K562 (cell line): ENCODE measurements around the gene HMG20B. TPM values are rescaled to one million over a fixed set of nuclear protein-coding genes. Genes with fewer than 3 reads are reported as not detected.

Experiments
- ATAC-seq: fragments of 200-7000 bp; cut with Tn5 transposase; 3 replicates; pipeline ENCODE4 v1.9.1; 2020; ENCODE audit warnings: moderate library complexity
- BruUV-seq: library from RNA; stranded (reverse); fragments of 400-500 nt; replicated peaks from 2 replicates; lab custom pipeline; 2021; lab: Mats Ljungman, UMichigan
- CTCF ChIA-PET: fragments of 300-600 bp; formaldehyde crosslinking; extraction: SDS; loops from one replicate; lab custom pipeline; 2021; ENCODE audit warnings: low intra/inter-chr PET ratio; lab: Yijun Ruan, JAX
- POLR2A ChIA-PET: fragments of 300-600, 350-650 bp; sonication (Branson Sonifier 250); formaldehyde crosslinking; extraction: SDS; loops from one replicate; lab custom pipeline; 2021; ENCODE audit warnings: antibody characterized with exemption, inconsistent platforms; lab: Yijun Ruan, JAX
- DNase-seq, 4 experiments: peaks; one replicate each; pipeline versions ENCODE4 v3.0.0 to v3.0.0-alpha.2; 2011 to 2018; ENCODE audit warnings: low spot score in 3 of 4, mixed read lengths in 3 of 4; ENCODE audit errors: extremely low read depth in 1 of 4
- FAIRE-seq: peaks from 2 replicates; lab custom pipeline; 2011; peaks lifted over from hg19 to GRCh38; lab: Jason Lieb, UNC
- H2AFZ ChIP-seq: 2 replicates; pipeline ENCODE4 v1.6.0; 2011; ENCODE audit warnings: low read depth, low read length, control low read depth, inconsistent platforms
- H3K27ac ChIP-seq: fragments of 200-600 bp; 3 replicates; pipeline ENCODE4 v1.8.0; 2011; ENCODE audit warnings: low read depth, mild to moderate bottlenecking, control low read depth, inconsistent platforms, low read length, moderate library complexity, mixed read lengths; ENCODE audit errors: extremely low read depth
- H3K27me3 ChIP-seq, 2 experiments: fragments of 300-600 bp in 1 of 2; 2 replicates in 1 of 2; 3 replicates in 1 of 2; pipeline versions ENCODE4 v1.6.0 to v1.8.0; 2011; ENCODE audit warnings: inconsistent platforms in 2 of 2, low read length in 2 of 2, mild to moderate bottlenecking in 1 of 2, mixed read lengths in 1 of 2, moderate library complexity in 1 of 2; ENCODE audit not compliant: control insufficient read depth in 2 of 2, insufficient read depth in 2 of 2
- H3K36me3 ChIP-seq: fragments of 300-600 bp; 3 replicates; pipeline ENCODE4 v1.8.0; 2011; ENCODE audit warnings: mild to moderate bottlenecking, low read length, inconsistent platforms; ENCODE audit not compliant: control insufficient read depth, insufficient read depth
- H3K4me1 ChIP-seq, 2 experiments: fragments of 200-600 bp in 1 of 2; replicated peaks in 1 of 2; 2 replicates in 1 of 2; 3 replicates in 1 of 2; pipeline versions ENCODE4 v1.5.1 to v1.8.0; 2011; ENCODE audit warnings: inconsistent platforms in 2 of 2, low read length in 2 of 2, mild to moderate bottlenecking in 1 of 2, mixed read lengths in 1 of 2, moderate library complexity in 1 of 2; ENCODE audit not compliant: control insufficient read depth in 2 of 2, insufficient read depth in 2 of 2
- H3K4me2 ChIP-seq: 2 replicates; pipeline ENCODE4 v1.6.1; 2011; ENCODE audit warnings: low read length, control low read depth, inconsistent platforms, mixed read lengths; ENCODE audit not compliant: insufficient read depth
- H3K4me3 ChIP-seq: fragments of 200-600 bp; sonication (generic), shearing (Covaris generic); 2 replicates; pipeline ENCODE4 v1.5.1; 2016; ENCODE audit warnings: control low read depth, inconsistent platforms
- H3K79me2 ChIP-seq: fragments of 200-600 bp; 3 replicates; pipeline ENCODE4 v1.8.0; 2011; ENCODE audit warnings: low read length, inconsistent platforms; ENCODE audit not compliant: control insufficient read depth, insufficient read depth
- H3K9ac ChIP-seq, 2 experiments: 2 replicates each; pipeline versions ENCODE4 v1.6.0 to v1.6.1; 2011; ENCODE audit warnings: low read depth in 2 of 2, low read length in 2 of 2, control low read depth in 1 of 2, inconsistent platforms in 1 of 2, mild to moderate bottlenecking in 1 of 2, mixed read lengths in 1 of 2; ENCODE audit not compliant: insufficient read depth in 1 of 2
- H3K9me1 ChIP-seq: one replicate; pipeline ENCODE4 v1.6.0; 2011; ENCODE audit warnings: inconsistent platforms, mild to moderate bottlenecking, low read length, moderate library complexity; ENCODE audit not compliant: control insufficient read depth, insufficient read depth
- H3K9me3 ChIP-seq: replicated peaks from 2 replicates; pipeline ENCODE4 v1.5.1; 2011; ENCODE audit warnings: low read depth, low read length, inconsistent platforms; ENCODE audit not compliant: control insufficient read depth, insufficient read depth
- H4K20me1 ChIP-seq: replicated peaks from 2 replicates; pipeline ENCODE4 v1.6.1; 2011; ENCODE audit warnings: low read length, inconsistent platforms, mixed read lengths; ENCODE audit not compliant: control insufficient read depth, insufficient read depth
- MTA2 ChIP-seq: fragments of 450-650 bp; IDR thresholded peaks from 2 replicates; pipeline ENCODE4 v1.6.1; 2016; ENCODE audit warnings: low read depth
- NONO ChIP-seq, 2 experiments: fragments of 200-400 bp in 1 of 2; fragments of 450-650 bp in 1 of 2; formaldehyde crosslinking in 1 of 2; IDR thresholded peaks; 2 replicates each; pipeline ENCODE4 v1.6.1; 2017; ENCODE audit warnings: low read depth in 2 of 2, mild to moderate bottlenecking in 2 of 2, moderate library complexity in 2 of 2, low read length in 1 of 2
- POLR2G ChIP-seq: fragments of 200-400 bp; formaldehyde crosslinking; IDR thresholded peaks from 2 replicates; pipeline ENCODE4 v1.6.1; 2017; ENCODE audit warnings: low read depth, mild to moderate bottlenecking, antibody characterized with exemption, low read length, moderate library complexity
- WGBS: fragments of 100-300 bp; shearing (Covaris generic); methylation state at CpG from one replicate; pipeline ENCODE4 v1.1.6; 2016; ENCODE audit warnings: low coverage, mixed read lengths; ENCODE audit not compliant: insufficient coverage; ENCODE audit errors: missing lambda C conversion rate; 5-methylcytosine and 5-hydroxymethylcytosine counted together
- in situ Hi-C: fragments of 300-500 bp; cut with MboI; formaldehyde crosslinking; loops from 4 replicates; pipeline ENCODE4 v1.15.0; 2018; ENCODE audit warnings: inconsistent platforms, mixed read lengths
- intact Hi-C: fragments of 100-400 bp; cut with micrococcal nuclease; formaldehyde crosslinking; loops from 2 replicates; pipeline ENCODE4 v1.14.2; 2022
- polyA plus RNA-seq, 8 experiments: library from polyadenylated mRNA; depleted of rRNA in 4 of 8; stranded (reverse) in 5 of 8; unstranded in 3 of 8; fragments of >200 nt; fragmentation: Nextera tagmentation in 2 of 8; fragmentation: Illumina TruSeq in 1 of 8; extraction: Ambion mirVana in 2 of 8; extraction: Trizol in 1 of 8; gene quantifications; 2 replicates each; pipeline versions ENCODE4 v1.2.1 to v1.2.3, GENCODE V29; 2011 to 2014; ENCODE audit warnings: inconsistent platforms in 1 of 8, missing spikeins in 1 of 8
- total RNA-seq, 7 experiments: library from RNA; depleted of rRNA in 6 of 7; stranded (reverse); fragments of >200 nt in 6 of 7; fragmentation: Illumina TruSeq in 2 of 7; extraction: Trizol in 2 of 7; gene quantifications; 2 replicates each; pipeline versions ENCODE4 v1.2.1 to v1.2.3, GENCODE V29; 2011 to 2021; ENCODE audit warnings: low replicate concordance in 1 of 7

Gene HMG20B
- total and polyA plus RNA-seq, 9 of the 15 experiments (the other 6 are each of a cell fraction or from before 2014, with no cell fraction given) = 0.35 to 172 (median 38.6) TPM

- in situ Hi-C loops = no loop called here
- Histone ChIP-seq H3K79me2 (peaks cover 21% of the 10 kb centered on the region), H3K4me3 (no peak overlapping the region)
Observed at GRCh38 chr19:3620817-3621547, 48.2 kb downstream of the HMG20B start.

GRCh38 chr19:3621689-3622088, 48.9 kb downstream of the HMG20B start:
- no peak for DNase-seq
- H3K9me1 ChIP-seq = no peaks in the 10 kb centered on the region
- ATAC-seq = no peak
- H3K27me3 ChIP-seq = no peaks in the 10 kb centered on the region
- H3K27ac ChIP-seq = no peak overlapping the region
- H3K4me2 ChIP-seq = no peak overlapping the region
- no peak for TF ChIP-seq MTA2
- 94% methylated on average over 12 of the region's 15 CpGs for WGBS
- no peak overlapping the region for H2AFZ ChIP-seq
- BruUV-seq = no TSS peak
- POLR2A ChIA-PET = interaction anchor here (0.6 to 1.0 kb wide), 4 partner anchors 10 to 66 kb away, joined by 3 read pairs; partner anchors contain the start of gene GIPC3
- intact Hi-C loops = no loop called here
- peaks cover 66% of the 10 kb centered on the region; the same call in 1 of the 3 replicates for H3K36me3 ChIP-seq
- peaks cover 28% of the 10 kb centered on the region for H3K79me2 ChIP-seq
- peaks cover 4 to 72% of the 10 kb centered on the region in 2 experiments for H3K4me1 ChIP-seq
- no peak overlapping the region for H3K4me3 ChIP-seq
- no peaks in the 10 kb centered on the region for H3K9me3 ChIP-seq
- no peak overlapping the region; a peak in 1 of 4 replicates for H3K9ac ChIP-seq
- CTCF ChIA-PET = interaction anchor here (0.6 kb wide), 1 partner anchor 36 kb away, joined by 8 read pairs; no protein-coding TSS in a partner anchor
- in situ Hi-C loops = no loop called here
- no peak for FAIRE-seq
- peaks cover 11% of the 10 kb centered on the region; the same call in 1 of the 2 replicates for H4K20me1 ChIP-seq

More at GRCh38 chr19:3620817-3621547, 48.2 kb downstream of the HMG20B start:
- intact Hi-C loops = no loop called here
- Histone ChIP-seq H3K27me3 (no peaks in the 10 kb centered on the region), H3K9me1 (no peaks in the 10 kb centered on the region), H3K9me3 (no peaks in the 10 kb centered on the region), H3K4me2 (no peak overlapping the region), H3K4me1 (peaks cover 4 to 69% of the 10 kb centered on the region in 2 experiments), H3K36me3 (peaks cover 66% of the 10 kb centered on the region; the same call in 1 of the 3 replicates), H3K27ac (no peak overlapping the region), H2AFZ (no peak overlapping the region), H3K9ac (no peak overlapping the region; a peak in 1 of 4 replicates), H4K20me1 (peaks cover 4% of the 10 kb centered on the region; the same call in 1 of the 2 replicates)
- 88% methylated on average over 12 of the region's 24 CpGs for WGBS
- no peak for ATAC-seq
- ChIA-PET POLR2A (interaction anchor here (0.5 to 1.0 kb wide), 5 partner anchors 11 to 132 kb away, joined by 3 to 4 read pairs (median 3); no protein-coding TSS in a partner anchor), CTCF (no interaction called here)
- no peak for DNase-seq
- FAIRE-seq = no peak
- TF ChIP-seq POLR2G = peak; percentile 46; the same call in 1 of the 2 replicates
- no peak for TF ChIP-seq NONO (IDR thresholded peaks at IDR 0.05; ENCODE audit: low read depth in 2 of 2, low read length in 1 of 2)
- no TSS peak for BruUV-seq
